HCT116 (cell line): ENCODE results near the gene LEKR1. TPM values are rescaled to one million over a fixed set of nuclear protein-coding genes. Genes with fewer than 3 reads are reported as not detected.

Experiments used
- ATAC-seq: fragments of 200-7000 bp; cut with Tn5 transposase; 2 replicates; pipeline ENCODE4 v1.9.1; 2020; ENCODE audit warnings: mild to moderate bottlenecking, moderate library complexity
- BruUV-seq: library from RNA; stranded (reverse); fragments of 400-500 nt; replicated peaks from 2 replicates; lab custom pipeline; 2021; lab: Mats Ljungman, UMichigan
- CTCF ChIA-PET: fragments of 300-600 bp; sonication (Branson Sonifier 250); formaldehyde crosslinking; loops from one replicate; lab custom pipeline; 2021; ENCODE audit warnings: antibody characterized with exemption; lab: Charles Lee
- POLR2A ChIA-PET: fragments of 300-600, 350-600 bp; sonication (Branson Sonifier 250); formaldehyde crosslinking; loops from one replicate; lab custom pipeline; 2021; ENCODE audit warnings: antibody characterized with exemption; lab: Charles Lee
- RAD21 ChIA-PET, 2 experiments: fragments of 300-600 bp; sonication (Branson Sonifier 250); formaldehyde crosslinking; loops; one replicate each; lab custom pipeline; 2023; ENCODE audit warnings: low total read pairs in 2 of 2; ENCODE audit not compliant: uncharacterized antibody in 2 of 2, unreplicated experiment in 2 of 2, low non-redundant PET in 1 of 2; lab: Charles Lee
- DNase-seq: peaks from one replicate; pipeline ENCODE4 v3.0.0-alpha.2; 2010; ENCODE audit warnings: low read depth, low spot score
- H2AFZ ChIP-seq: fragments of 200-600 bp; shearing (Covaris generic), sonication (generic); 2 replicates; pipeline ENCODE4 v1.6.1; 2017; ENCODE audit warnings: low read depth, mixed run types, mixed read lengths, antibody characterized with exemption, low read length; ENCODE audit not compliant: poor library complexity, severe bottlenecking
- H3K27ac ChIP-seq: 2 replicates; pipeline ENCODE4 v1.5.1; 2012; ENCODE audit warnings: low read depth, low read length
- H3K27me3 ChIP-seq: fragments of 200-600 bp; sonication (generic); 2 replicates; pipeline ENCODE4 v1.6.1; 2016; ENCODE audit warnings: mixed run types, low read length, mixed read lengths; ENCODE audit not compliant: insufficient read depth
- H3K36me3 ChIP-seq, 2 experiments: fragments of 200-500 bp in 1 of 2; fragments of 200-600 bp in 1 of 2; sonication (Bioruptor generic) in 1 of 2; sonication (generic) in 1 of 2; 2 replicates each; pipeline versions ENCODE4 v1.5.1 to v1.6.1; 2014 to 2016; ENCODE audit warnings: low read length in 2 of 2, inconsistent platforms in 1 of 2, mixed read lengths in 1 of 2, mixed run types in 1 of 2; ENCODE audit not compliant: insufficient read depth in 2 of 2, control insufficient read depth in 1 of 2
- H3K4me1 ChIP-seq, 2 experiments: fragments of 200-600 bp in 1 of 2; sonication (generic) in 1 of 2; 2 replicates each; pipeline versions ENCODE4 v1.5.1 to v1.6.1; 2012 to 2017; ENCODE audit warnings: low read length in 2 of 2, inconsistent platforms in 1 of 2, mild to moderate bottlenecking in 1 of 2, mixed read lengths in 1 of 2, mixed run types in 1 of 2, moderate library complexity in 1 of 2; ENCODE audit not compliant: insufficient read depth in 2 of 2, control insufficient read depth in 1 of 2
- H3K4me2 ChIP-seq: fragments of 200-600 bp; sonication (generic); 2 replicates; pipeline ENCODE4 v1.6.1; 2017; ENCODE audit warnings: mixed run types, low read length, mixed read lengths
- H3K4me3 ChIP-seq, 2 experiments: fragments of 200-600 bp in 1 of 2; sonication (generic) in 1 of 2; replicated peaks in 1 of 2; 2 replicates each; pipeline ENCODE4 v1.5.1; 2011 to 2016; ENCODE audit warnings: low read length in 2 of 2, control low read depth in 1 of 2, low read depth in 1 of 2, mild to moderate bottlenecking in 1 of 2, mixed read lengths in 1 of 2, mixed run types in 1 of 2
- H3K79me2 ChIP-seq: fragments of 200-600 bp; sonication (generic); 2 replicates; pipeline ENCODE4 v1.6.1; 2017; ENCODE audit warnings: mild to moderate bottlenecking, mixed run types, low read length, moderate library complexity, mixed read lengths; ENCODE audit not compliant: insufficient read depth
- H3K9ac ChIP-seq: fragments of 200-600 bp; sonication (generic); 2 replicates; pipeline ENCODE4 v1.6.1; 2016; ENCODE audit warnings: low read length, mixed read lengths
- H3K9me2 ChIP-seq: fragments of 200-600 bp; sonication (generic), shearing (Covaris generic); 2 replicates; pipeline ENCODE4 v1.6.1; 2017; ENCODE audit warnings: mixed run types, mild to moderate bottlenecking, moderate library complexity; ENCODE audit not compliant: insufficient read depth
- H3K9me3 ChIP-seq, 2 experiments: fragments of 200-500 bp in 1 of 2; fragments of 200-600 bp in 1 of 2; sonication (Bioruptor generic) in 1 of 2; sonication (generic) in 1 of 2; 2 replicates each; pipeline ENCODE4 v1.6.1; 2014 to 2017; ENCODE audit warnings: low read length in 2 of 2, mixed read lengths in 2 of 2, inconsistent platforms in 1 of 2, low read depth in 1 of 2, mild to moderate bottlenecking in 1 of 2, mixed run types in 1 of 2, moderate library complexity in 1 of 2; ENCODE audit not compliant: control insufficient read depth in 1 of 2, insufficient read depth in 1 of 2
- H4K20me1 ChIP-seq: fragments of 200-600 bp; sonication (generic), shearing (Covaris generic); 2 replicates; pipeline ENCODE4 v1.6.1; 2017; ENCODE audit warnings: mixed run types, mild to moderate bottlenecking, moderate library complexity; ENCODE audit not compliant: insufficient read depth
- ATF3 ChIP-seq: IDR thresholded peaks from 2 replicates; pipeline ENCODE4 v1.6.1; 2012
- CBX3 ChIP-seq: IDR thresholded peaks from 2 replicates; pipeline ENCODE4 v1.6.1; 2012; ENCODE audit warnings: low read depth
- CEBPB ChIP-seq: IDR thresholded peaks from 2 replicates; pipeline ENCODE4 v1.6.1; 2012; ENCODE audit warnings: low read depth
- CTCF ChIP-seq, 3 experiments: fragments of 200-600 bp in 1 of 3; sonication (generic) in 1 of 3; IDR thresholded peaks in 2 of 3; conservative IDR thresholded peaks in 1 of 3; 2 replicates each; pipeline ENCODE4 v1.5.1; 2012 to 2017; ENCODE audit warnings: low read depth in 2 of 3, low read length in 2 of 3, antibody characterized with exemption in 1 of 3, borderline replicate concordance in 1 of 3, control low read depth in 1 of 3, mild to moderate bottlenecking in 1 of 3, mixed read lengths in 1 of 3, mixed run types in 1 of 3, moderate library complexity in 1 of 3; ENCODE audit not compliant: insufficient read depth in 1 of 3
- EGR1 ChIP-seq: IDR thresholded peaks from 2 replicates; pipeline ENCODE4 v1.6.1; 2012; ENCODE audit warnings: low read depth
- ELF1 ChIP-seq: IDR thresholded peaks from 2 replicates; pipeline ENCODE4 v1.6.1; 2012; ENCODE audit warnings: low read depth, borderline replicate concordance
- EZH2 ChIP-seq: fragments of 200-600 bp; sonication (generic); IDR thresholded peaks from 2 replicates; pipeline ENCODE4 v1.6.1; 2017; ENCODE audit warnings: antibody characterized with exemption, mixed run types
- FOSL1 ChIP-seq: IDR thresholded peaks from 2 replicates; pipeline ENCODE4 v1.6.1; 2012; ENCODE audit warnings: low read depth
- JUND ChIP-seq: IDR thresholded peaks from 2 replicates; pipeline ENCODE4 v1.6.1; 2012
- MAX ChIP-seq: IDR thresholded peaks from 2 replicates; pipeline ENCODE4 v1.6.1; 2012
- POLR2A ChIP-seq: IDR thresholded peaks from 2 replicates; pipeline ENCODE4 v1.7.0; 2011; ENCODE audit warnings: borderline replicate concordance; ENCODE audit not compliant: insufficient read depth, insufficient read length; ENCODE audit errors: extremely low read depth
- POLR2AphosphoS5 ChIP-seq: IDR thresholded peaks from 2 replicates; pipeline ENCODE4 v1.6.1; 2011; ENCODE audit warnings: mild to moderate bottlenecking, low read depth, low read length, moderate library complexity
- RAD21 ChIP-seq: IDR thresholded peaks from 2 replicates; pipeline ENCODE4 v1.6.1; 2012; ENCODE audit warnings: low read depth, mild to moderate bottlenecking
- SIN3A ChIP-seq: IDR thresholded peaks from 2 replicates; pipeline ENCODE4 v1.6.1; 2012; ENCODE audit warnings: low read depth
- SP1 ChIP-seq: IDR thresholded peaks from 2 replicates; pipeline ENCODE4 v1.6.1; 2012; ENCODE audit warnings: low read depth
- SRF ChIP-seq: IDR thresholded peaks from 2 replicates; pipeline ENCODE4 v1.6.1; 2012; ENCODE audit warnings: low read depth
- TCF7L2 ChIP-seq: IDR thresholded peaks from 2 replicates; pipeline ENCODE4 v1.7.0; 2011; ENCODE audit warnings: borderline replicate concordance, inconsistent platforms; ENCODE audit not compliant: insufficient read depth, insufficient read length; ENCODE audit errors: extremely low read depth
- ZFX ChIP-seq: fragments of 450-650 bp; IDR thresholded peaks from 2 replicates; pipeline ENCODE4 v1.6.1; 2017
- intact Hi-C: fragments of 100-400 bp; cut with micrococcal nuclease; formaldehyde crosslinking; loops from 2 replicates; pipeline ENCODE4 v1.10.0; 2022
- total RNA-seq: library from RNA; stranded (reverse); gene quantifications from one replicate; pipeline ENCODE4 v1.2.1, GENCODE V29; 2021; ENCODE audit not compliant: unreplicated experiment
- TF ChIP-seq, protein P1 (sequence below): IDR thresholded peaks from 2 replicates; pipeline ENCODE4 v1.6.1; 2011; ENCODE audit warnings: mild to moderate bottlenecking, low read length, moderate library complexity; ENCODE audit not compliant: insufficient replicate concordance; ENCODE audit errors: extremely low read depth
- TF ChIP-seq, protein P2 (sequence below): IDR thresholded peaks from 2 replicates; pipeline ENCODE4 v1.6.1; 2012; ENCODE audit warnings: low read depth

Gene LEKR1
- total RNA-seq, 1 experiment from 2014 or later, result 2.1 TPM

GRCh38 chr3:156974931-156975330 is 148.8 kb downstream of the LEKR1 start:
- H3K9me2 ChIP-seq, result no peaks in the 10 kb centered on the region
- no peak overlapping the region for H3K9ac ChIP-seq
- no peak for DNase-seq
- H3K36me3 ChIP-seq, result no peaks in the 10 kb centered on the region
- POLR2A ChIA-PET, result no interaction called here
- RAD21 ChIA-PET, result no interaction called here
- no peaks in the 10 kb centered on the region for H4K20me1 ChIP-seq
- no TSS peak for BruUV-seq
- no peak overlapping the region for H3K4me2 ChIP-seq
- peak overlapping the region; percentile 11 for H2AFZ ChIP-seq
- no peak overlapping the region for H3K4me3 ChIP-seq
- H3K27ac ChIP-seq, result no peak overlapping the region
- no peak for ATAC-seq
- CTCF ChIA-PET, result no interaction called here
- H3K79me2 ChIP-seq, result no peaks in the 10 kb centered on the region
- no peaks in the 10 kb centered on the region for H3K9me3 ChIP-seq
- no peaks in the 10 kb centered on the region for H3K27me3 ChIP-seq
- H3K4me1 ChIP-seq, result no peaks in the 10 kb centered on the region
- intact Hi-C loops, result no loop called here
- TF ChIP-seq MAX (no peak), CTCF (IDR thresholded peaks at IDR 0.05 in 2 of 3, conservative IDR thresholded peaks at IDR 0.05 in 1 of 3; ENCODE audit: borderline replicate concordance in 1 of 3, insufficient read depth in 1 of 3, low read depth in 2 of 3, low read length in 2 of 3) (no peak), JUND (no peak), CEBPB (no peak), ZFX (no peak), POLR2AphosphoS5 (no peak), EGR1 (no peak), TCF7L2 (no peak), FOSL1 (no peak), RAD21 (no peak), SRF (no peak), SP1 (no peak), EZH2 (no peak), ATF3 (no peak), SIN3A (no peak), POLR2A (no peak), ELF1 (no peak), CBX3 (no peak)
- TF ChIP-seq, protein P1, sequence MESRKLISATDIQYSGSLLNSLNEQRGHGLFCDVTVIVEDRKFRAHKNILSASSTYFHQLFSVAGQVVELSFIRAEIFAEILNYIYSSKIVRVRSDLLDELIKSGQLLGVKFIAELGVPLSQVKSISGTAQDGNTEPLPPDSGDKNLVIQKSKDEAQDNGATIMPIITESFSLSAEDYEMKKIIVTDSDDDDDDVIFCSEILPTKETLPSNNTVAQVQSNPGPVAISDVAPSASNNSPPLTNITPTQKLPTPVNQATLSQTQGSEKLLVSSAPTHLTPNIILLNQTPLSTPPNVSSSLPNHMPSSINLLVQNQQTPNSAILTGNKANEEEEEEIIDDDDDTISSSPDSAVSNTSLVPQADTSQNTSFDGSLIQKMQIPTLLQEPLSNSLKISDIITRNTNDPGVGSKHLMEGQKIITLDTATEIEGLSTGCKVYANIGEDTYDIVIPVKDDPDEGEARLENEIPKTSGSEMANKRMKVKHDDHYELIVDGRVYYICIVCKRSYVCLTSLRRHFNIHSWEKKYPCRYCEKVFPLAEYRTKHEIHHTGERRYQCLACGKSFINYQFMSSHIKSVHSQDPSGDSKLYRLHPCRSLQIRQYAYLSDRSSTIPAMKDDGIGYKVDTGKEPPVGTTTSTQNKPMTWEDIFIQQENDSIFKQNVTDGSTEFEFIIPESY, result no peak
- TF ChIP-seq, protein P2, sequence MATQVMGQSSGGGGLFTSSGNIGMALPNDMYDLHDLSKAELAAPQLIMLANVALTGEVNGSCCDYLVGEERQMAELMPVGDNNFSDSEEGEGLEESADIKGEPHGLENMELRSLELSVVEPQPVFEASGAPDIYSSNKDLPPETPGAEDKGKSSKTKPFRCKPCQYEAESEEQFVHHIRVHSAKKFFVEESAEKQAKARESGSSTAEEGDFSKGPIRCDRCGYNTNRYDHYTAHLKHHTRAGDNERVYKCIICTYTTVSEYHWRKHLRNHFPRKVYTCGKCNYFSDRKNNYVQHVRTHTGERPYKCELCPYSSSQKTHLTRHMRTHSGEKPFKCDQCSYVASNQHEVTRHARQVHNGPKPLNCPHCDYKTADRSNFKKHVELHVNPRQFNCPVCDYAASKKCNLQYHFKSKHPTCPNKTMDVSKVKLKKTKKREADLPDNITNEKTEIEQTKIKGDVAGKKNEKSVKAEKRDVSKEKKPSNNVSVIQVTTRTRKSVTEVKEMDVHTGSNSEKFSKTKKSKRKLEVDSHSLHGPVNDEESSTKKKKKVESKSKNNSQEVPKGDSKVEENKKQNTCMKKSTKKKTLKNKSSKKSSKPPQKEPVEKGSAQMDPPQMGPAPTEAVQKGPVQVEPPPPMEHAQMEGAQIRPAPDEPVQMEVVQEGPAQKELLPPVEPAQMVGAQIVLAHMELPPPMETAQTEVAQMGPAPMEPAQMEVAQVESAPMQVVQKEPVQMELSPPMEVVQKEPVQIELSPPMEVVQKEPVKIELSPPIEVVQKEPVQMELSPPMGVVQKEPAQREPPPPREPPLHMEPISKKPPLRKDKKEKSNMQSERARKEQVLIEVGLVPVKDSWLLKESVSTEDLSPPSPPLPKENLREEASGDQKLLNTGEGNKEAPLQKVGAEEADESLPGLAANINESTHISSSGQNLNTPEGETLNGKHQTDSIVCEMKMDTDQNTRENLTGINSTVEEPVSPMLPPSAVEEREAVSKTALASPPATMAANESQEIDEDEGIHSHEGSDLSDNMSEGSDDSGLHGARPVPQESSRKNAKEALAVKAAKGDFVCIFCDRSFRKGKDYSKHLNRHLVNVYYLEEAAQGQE, result no peak
